NOMO-1 treated with DMSO at 0.1 percent for 48 hours (cell line): ENCODE data around the gene SLC39A5.

Experiments
- DNase-seq: peaks from one replicate; lab custom pipeline; 2025; ENCODE audit not compliant: unreplicated experiment; lab: John Stamatoyannopoulos, UW

The SLC39A5 gene

DNA sequence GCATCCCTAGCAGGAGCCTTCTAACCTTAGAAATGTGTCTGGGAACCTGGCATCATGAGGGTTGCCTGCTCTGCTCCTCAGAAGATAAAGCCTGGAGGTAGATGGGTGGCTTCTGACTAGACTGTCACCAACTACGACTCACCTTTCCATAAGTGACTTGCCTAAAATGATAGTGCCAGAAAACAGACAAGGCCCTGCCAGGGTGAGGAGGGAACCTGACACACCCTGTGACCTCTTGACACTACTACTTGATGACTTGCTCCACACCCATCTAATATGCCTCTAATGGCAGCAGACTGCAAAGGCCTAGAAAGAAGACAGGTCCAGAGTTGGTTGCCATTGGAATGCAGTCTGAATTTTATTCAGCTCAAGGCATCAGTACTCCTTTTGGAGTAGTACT lies 17.5 kb upstream of the SLC39A5 start:
- DNase-seq = no peak

DNA sequence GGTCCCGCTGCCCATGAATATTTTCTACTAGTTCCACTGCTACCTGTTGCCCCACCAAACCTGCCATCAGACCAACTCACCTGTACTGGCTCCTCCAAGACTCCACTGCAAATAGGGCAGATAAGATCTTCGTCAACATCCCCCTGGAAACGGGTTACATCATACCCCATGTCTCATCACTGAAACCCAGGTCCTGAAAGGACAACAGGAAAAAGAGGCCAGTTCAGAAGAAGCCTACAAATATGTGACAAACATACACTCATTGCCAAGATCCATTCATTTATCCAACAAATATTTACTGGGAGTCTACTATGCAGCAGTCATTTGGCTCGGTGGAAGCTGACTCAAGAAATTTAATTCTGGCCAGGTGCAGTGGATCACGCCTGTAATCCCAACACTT lies 16.0 kb upstream of the SLC39A5 start:
- no peak for DNase-seq

DNA sequence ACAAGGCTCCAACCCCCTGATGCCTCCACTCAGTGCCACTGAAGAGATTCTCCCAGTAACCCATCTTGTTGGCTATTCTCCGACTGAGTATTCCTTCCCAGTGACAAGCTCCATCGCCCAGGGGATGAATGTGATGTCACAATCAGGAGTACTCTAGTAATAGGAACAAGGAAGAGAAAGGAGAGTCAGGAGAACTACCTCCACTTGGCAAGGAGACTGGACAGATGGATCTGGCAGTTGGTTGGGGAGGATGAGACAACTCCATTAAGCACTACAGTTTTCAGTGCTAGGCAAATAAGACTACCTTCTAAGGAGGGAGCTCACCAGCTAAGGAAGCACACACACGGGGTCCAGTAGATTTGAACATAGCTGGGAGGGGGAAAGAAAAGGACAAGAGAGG lies 13.4 kb upstream of the SLC39A5 start:
- DNase-seq = no peak

DNA sequence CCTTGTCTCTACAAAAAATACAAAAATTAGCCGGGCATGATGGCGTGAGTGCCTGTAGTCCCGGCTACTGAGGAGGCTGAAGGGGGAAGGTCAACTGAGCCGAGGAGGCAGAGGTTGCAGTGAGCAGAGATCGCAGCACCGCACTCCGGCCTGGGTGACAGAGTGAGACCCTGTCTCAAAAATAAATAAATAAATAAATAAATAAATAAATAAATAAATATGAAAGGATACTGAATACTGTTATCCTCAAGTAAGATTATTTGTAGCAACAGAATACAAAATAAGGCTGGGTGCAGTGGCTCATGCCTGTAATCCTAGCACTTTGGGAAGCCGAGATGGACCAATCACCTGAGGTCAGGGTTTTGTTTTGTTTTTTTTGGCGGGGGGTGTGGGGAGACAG lies 10.0 kb upstream of the SLC39A5 start:
- DNase-seq = no peak

DNA sequence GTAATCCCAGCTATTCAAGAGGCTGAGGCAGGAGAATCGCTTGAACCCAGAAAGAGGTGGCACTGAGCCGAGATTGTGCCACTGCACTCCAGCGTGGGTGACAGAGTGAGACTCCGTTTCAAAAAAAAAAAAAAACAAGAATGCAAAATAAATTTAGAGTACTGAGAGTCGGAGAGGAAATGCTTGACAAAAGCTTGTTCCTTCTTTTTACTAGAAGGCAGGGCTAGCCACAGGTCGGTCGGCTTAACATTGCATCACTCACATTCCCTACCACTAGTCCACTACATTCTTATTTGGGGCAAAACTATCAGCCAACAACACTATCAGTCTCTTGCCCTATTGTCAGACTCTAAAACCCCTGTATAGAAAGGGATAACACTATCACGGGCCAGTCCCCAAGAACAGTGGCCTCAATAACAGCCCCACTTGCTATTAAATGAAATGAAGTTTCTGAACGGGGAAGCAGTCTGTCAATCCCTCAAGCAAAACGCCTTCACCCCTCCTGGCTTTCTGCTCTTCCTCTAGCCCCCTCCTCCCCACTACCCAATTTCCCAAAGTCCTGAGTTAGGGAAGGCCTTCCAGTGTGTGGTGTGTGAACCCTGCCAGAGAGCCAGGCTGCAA lies 9.1 kb upstream of the SLC39A5 start:
- peak; percentile 91 for DNase-seq

DNA sequence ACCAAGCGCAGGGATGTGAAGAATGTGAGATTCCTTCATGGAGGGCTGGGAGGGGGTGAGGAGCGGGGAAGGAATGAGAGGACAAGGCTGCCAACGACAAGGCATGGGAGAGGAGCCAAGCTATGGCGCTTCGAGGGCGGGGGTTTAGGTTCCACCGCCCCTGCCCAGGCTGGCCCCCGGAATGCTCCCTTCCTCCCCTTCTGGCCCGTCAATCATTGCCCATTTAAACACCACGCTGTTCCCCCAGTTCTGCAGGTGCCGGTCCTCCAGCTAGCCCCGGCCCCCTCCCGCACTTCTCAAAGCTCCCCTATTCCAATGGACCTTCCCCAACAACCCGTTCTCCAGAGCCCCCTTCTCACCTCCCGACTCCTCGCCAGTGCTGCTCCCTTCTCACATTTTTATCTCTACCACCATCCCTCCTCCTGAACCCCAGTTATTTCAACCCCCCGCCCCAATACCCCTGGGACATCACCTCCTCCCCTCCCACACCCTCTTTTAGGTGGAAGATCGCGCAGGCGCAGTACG lies 8.6 kb upstream of the SLC39A5 start:
- no peak for DNase-seq

DNA sequence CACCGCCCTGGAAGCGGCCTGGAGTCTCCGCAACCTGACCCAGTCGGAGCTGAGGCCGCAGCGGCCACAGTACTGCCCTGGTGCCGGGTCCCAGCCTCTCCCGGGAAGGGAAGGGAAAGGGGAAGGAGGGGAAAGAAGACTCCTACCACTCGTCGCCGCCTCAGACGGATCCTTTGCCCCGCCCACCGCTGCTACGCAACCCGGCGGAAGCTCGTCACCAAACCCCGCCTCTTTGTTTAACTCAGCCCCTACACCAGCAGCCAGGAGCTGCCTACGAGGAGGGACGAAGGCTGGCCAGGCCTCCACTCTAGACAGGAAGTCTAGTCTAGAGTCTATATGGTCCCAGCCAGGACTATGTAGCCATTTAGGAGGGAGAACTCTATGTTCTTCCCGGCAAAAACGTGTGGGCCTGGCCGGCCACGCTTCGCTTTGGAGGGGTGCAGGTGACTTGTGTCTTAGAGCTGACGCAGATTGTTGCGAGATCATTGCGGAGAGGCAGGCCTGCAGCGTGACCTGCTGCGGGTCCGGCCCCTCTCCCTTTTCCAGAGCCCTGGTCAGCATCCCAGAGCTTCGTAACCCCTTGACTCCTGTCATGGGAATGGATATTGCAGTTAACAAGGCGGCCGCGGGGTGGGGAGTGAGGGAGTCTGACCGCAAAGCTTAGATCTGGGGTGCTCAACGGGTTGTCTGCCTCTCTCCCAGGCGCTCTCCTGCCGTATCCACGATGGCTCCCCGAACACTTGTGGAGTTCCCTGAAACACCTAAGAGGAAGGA lies 7.9 kb upstream of the SLC39A5 start, which contains the start of gene RNF41:
Gene RNF41, minus strand, starts transcription at position 166 of the 774 bp plus-strand sequence. CDS start 7,875 bp downstream, outside the sequence.
- DNase-seq = peak; percentile 97

DNA sequence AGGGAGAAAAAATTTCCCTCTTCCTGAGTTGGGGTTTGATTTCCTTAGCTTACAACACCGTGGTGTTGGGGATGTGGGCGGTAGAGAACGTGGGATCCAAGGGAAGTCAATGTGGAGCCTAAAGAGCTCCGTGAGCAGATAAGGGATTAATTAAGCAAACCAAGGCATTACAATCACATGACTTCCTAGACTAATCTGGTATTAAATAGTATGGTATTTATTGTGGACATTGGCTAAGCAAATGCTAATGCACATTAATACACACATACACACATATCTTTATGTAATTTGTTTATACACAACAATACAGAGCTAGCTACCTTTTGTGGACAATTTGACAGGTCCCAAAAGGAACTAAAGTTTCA lies 7.3 kb upstream of the SLC39A5 start:
- no peak for DNase-seq

DNA sequence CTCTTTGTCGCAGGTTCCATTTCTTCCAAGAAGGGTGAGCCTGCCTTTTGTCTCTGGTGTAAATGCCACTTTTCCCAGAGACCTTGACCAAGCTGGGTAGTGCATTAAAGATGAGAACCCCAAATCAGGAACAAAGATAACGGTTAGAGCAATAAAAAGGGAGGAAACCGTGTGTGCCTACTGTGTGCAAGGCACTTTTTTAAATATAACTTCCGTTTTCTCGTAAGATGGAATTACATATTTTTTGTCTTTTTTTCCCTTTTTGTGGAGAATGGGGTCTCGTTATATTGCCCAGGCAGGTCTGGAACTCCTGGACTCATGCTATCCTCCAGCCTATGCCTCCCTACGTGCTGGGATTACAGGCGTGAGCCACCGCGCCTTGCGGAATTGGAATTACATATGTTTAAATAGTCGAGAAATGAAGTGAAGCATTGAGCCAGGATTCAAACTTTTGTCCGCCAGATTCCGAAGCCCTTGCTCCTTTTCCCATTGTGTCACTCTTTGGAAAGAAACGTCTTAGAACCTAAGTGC lies 6.2 kb upstream of the SLC39A5 start:
- DNase-seq = no peak

DNA sequence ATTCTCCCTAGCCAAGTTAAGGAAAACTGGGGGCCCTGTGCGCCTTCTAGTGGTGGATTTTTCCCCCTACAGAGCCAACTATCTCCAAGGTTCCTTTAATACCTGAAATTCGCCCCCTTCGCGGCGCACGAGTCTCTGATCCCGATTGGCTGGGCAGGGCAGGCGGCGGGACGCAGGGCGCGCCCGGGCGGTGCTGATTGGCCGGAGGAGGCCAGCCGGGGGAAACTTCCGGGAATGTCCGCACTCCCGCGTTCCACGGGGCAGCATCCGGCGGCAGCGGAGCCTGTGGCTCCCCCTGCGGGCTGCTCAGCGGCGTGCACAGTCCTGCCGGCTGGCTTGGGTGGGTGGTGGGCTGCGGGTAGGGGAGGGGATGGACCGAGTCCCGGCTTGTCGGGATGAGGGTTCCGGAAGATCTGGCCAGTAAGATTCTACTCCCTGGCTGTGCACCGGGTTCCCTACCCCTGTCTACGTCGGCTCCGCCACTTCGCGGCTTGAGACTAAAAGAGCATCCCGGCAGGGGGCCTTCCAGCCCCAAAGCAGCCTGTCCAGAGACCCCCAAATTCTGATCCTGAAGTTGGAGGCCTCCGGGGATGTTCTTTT lies 5.6 kb upstream of the SLC39A5 start, which contains the start of gene NABP2:
Gene NABP2, plus strand, starts transcription at position 241 of the 600 bp plus-strand sequence. CDS start 515 bp downstream, outside the sequence.
- peak; percentile 95 for DNase-seq

DNA sequence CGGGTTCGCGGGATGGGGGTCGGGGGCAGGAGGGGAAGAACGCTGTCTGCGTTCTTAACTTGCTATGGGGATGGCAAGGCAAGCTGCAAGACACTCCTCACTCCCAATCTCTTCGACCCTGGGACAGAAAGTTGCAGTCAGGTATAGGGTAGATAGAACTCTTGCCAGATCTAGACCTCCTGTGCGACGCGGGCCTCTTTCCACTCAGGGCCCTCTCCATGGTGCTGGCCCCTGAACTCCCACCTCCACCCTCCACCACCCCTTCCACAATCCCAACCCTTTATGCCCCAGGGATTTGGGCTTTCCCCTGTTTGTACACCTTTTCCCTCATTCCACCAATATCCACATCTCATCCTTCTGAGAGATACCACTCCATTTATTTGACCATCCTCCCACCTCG lies 4.9 kb upstream of the SLC39A5 start:
- DNase-seq = no peak

DNA sequence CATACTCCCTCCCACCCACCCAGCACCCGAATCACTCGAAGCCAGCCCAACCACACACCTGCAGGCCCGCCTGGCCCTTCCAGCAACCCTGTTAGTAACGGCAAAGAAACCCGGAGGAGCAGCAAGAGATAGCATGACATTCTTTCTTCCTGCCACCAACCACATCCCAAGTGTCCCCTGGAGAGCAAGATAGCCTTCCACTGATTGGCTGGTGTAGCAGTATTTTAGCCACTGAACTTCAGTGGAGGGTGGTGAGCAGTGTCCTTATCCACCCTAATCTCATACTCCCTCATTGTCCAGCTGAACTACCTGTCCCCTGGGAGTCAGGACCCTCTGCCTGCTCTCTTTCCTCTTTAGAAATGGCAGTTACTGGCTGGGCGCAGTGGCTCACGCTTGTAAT lies 769 bp upstream of the SLC39A5 start:
- no peak for DNase-seq

DNA sequence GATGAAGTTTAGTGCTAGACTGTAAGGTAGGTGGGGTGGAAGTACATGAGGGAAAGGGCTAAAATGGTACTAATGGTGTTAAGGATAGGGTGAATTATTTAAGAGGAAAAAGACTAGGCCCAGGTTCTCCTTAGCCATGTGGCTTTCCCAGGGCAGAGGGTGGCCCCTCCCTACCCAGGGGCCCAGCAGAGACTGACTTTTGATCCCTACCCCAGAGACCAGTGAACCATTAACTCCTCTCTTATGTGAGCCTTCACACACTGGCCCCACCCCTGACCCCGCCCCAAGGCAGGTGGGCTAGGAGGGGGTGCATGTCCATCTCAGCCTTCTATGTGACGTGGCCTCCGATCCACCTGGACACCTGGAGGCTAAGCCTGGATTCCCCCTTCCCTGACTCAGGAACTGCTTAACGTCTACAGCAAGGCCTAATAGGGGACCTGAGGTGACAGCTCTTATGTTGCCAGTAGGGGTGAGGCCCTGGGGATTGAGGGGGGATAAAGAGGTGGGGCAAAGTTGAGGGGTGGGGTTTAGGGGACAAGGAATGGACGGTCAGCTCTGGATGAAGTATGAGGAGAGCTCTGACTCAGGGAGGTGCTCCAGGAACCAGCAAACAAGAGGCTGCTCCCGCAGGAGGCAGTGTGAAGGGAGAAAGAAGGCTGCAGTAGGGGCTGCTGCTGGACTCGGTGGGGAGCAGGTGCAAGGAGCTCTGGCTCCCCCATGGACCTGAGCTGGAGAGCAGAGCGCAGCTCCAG lies 757 bp downstream of the SLC39A5 start:
- DNase-seq = no peak

DNA sequence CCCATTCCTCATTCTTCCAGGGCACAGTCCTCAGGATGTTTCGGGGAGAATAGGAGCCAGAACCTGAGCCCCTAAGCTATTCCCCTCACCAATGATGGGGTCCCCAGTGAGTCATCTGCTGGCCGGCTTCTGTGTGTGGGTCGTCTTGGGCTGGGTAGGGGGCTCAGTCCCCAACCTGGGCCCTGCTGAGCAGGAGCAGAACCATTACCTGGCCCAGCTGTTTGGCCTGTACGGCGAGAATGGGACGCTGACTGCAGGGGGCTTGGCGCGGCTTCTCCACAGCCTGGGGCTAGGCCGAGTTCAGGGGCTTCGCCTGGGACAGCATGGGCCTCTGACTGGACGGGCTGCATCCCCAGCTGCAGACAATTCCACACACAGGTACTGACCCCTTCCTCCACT lies 1.3 kb downstream of the SLC39A5 start:
- no peak for DNase-seq

DNA sequence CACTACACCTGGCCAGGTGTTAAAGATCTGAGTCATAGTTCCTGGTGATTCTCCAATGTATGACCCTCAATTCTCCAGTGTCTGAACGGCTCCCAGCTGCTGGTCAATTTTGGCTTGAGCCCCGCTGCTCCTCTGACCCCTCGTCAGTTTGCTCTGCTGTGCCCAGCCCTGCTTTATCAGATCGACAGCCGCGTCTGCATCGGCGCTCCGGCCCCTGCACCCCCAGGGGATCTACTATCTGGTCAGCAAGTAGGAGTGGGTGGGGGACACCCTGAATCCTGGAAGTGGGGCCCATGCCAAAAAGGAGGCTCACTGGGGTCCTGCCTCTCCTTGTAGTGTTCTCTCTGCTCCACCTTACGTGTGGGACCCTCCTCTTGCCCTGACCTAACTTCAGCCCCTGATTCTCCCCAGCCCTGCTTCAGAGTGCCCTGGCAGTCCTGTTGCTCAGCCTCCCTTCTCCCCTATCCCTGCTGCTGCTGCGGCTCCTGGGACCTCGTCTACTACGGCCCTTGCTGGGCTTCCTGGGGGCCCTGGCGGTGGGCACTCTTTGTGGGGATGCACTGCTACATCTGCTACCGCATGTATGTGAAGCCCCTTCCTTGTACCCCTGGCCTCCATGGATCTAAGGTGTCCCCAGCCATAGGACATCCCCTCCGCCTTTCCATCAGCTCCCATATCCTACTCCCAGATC lies 5.0 kb downstream of the SLC39A5 start:
- no peak for DNase-seq

DNA sequence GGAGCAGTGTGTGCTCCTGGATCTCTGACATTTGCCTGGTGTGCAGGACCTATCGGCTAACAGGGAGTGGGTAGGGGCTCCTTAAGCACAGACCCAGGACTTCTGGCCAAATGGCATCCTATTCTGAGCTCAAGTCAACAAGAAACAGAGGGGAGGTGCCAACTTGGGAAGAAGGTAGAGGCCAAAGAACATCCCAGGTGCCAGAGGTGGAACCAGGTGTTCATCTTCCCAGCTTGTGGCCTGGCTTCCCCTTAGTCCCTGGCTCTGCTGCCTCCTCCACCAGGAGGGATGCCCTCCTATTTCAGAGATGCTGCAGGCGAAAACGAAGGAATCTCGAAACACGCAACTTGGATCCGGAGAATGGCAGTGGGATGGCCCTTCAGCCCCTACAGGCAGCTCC lies 6.2 kb downstream of the SLC39A5 start:
- DNase-seq = no peak

DNA sequence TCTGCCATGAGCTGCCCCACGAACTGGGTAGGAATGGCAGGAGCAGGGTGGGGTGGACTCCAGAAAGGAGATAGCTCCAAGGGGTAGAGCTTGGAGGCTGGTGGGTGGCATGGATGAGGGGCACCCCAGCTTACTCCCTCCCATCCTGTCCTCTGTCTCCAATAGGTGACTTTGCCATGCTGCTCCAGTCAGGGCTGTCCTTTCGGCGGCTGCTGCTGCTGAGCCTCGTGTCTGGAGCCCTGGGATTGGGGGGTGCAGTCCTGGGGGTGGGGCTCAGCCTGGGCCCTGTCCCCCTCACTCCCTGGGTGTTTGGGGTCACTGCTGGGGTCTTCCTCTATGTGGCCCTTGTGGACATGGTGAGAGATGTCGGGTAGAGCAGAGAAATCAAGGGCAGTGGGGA lies 7.1 kb downstream of the SLC39A5 start:
- DNase-seq = no peak

DNA sequence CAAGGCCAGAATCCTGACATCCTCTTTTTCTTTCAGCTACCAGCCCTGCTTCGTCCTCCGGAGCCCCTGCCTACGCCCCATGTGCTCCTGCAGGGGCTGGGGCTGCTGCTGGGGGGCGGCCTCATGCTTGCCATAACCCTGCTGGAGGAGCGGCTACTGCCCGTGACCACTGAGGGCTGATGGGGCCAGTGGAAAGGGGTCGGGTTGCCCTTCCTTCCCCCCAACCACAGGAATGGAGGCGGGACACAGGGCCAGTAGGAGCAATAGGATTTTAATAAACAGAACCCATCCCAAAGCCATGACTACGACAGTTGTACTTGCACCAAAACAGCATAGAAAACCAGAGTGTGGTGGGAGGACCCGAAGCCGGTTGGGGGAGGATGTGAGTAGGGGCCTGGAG lies 7.7 kb downstream of the SLC39A5 start:
- no peak for DNase-seq

DNA sequence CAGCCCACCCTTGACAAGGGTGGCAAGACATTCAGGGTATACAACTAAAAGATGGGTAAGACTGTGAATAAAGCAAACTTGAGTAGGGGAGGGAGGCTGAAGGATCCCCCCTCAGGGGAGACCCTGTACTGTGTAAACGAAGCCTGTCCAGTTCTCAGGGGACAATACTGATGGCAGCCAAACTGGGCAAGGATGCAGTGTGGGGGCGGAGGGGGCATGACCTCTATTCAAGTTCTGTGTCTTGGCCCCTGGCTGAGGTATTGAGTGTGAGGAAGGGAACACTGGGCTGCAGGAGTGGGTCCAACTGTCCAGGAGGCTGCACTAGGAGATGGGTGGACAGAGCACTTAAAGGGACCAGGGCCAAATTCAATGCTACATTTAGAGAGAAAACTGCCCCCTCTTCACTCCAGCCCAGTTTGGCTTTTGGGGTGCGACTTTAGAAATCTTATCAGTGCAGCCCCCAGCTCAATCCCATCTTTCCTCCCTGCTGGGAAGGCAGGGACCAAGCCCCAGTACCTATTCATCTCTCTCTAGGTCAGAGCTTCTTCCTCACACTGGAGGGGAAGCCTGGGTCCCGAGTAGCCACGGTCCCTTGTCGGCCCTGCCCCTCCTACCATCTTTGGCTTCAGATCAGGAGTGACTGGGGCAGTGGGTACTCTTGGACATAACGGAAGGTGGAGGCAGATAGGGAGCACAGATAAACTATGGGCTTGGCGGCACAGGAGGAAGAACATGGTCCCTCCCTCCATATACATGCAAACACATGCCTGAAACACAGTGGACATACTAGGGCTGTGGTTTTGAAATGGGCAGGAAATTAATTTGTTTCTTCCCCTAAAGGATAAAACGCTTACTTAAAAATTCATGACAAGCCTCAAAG lies 11.8 kb downstream of the SLC39A5 start:
- no peak for DNase-seq
